ENCODE results near the gene R3HDML.

- TF ChIP-seq, protein P1, sequence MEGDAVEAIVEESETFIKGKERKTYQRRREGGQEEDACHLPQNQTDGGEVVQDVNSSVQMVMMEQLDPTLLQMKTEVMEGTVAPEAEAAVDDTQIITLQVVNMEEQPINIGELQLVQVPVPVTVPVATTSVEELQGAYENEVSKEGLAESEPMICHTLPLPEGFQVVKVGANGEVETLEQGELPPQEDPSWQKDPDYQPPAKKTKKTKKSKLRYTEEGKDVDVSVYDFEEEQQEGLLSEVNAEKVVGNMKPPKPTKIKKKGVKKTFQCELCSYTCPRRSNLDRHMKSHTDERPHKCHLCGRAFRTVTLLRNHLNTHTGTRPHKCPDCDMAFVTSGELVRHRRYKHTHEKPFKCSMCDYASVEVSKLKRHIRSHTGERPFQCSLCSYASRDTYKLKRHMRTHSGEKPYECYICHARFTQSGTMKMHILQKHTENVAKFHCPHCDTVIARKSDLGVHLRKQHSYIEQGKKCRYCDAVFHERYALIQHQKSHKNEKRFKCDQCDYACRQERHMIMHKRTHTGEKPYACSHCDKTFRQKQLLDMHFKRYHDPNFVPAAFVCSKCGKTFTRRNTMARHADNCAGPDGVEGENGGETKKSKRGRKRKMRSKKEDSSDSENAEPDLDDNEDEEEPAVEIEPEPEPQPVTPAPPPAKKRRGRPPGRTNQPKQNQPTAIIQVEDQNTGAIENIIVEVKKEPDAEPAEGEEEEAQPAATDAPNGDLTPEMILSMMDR (IDR thresholded peaks at IDR 0.05; ENCODE audit: insufficient read depth, low read length): no peak
- TF ChIP-seq REST (IDR thresholded peaks at IDR 0.05; ENCODE audit: insufficient replicate concordance, low read depth): peak; percentile 85
- no peak for TF ChIP-seq SPI1 (IDR thresholded peaks at IDR 0.05; ENCODE audit: borderline replicate concordance, low read depth)
These were observed 59.7 kb downstream of the R3HDML start for GRCh38 chr20:44396369-44397130.

All from HL-60 (cell line).